ENCODE measurements around the gene RECQL5. TPM values are rescaled to one million over a fixed set of nuclear protein-coding genes. Genes with fewer than 3 reads are reported as not detected.

Gene RECQL5
- total RNA-seq, 4 donors from 2014 or later = 25.1 to 129 (median 80.3) TPM

DNA sequence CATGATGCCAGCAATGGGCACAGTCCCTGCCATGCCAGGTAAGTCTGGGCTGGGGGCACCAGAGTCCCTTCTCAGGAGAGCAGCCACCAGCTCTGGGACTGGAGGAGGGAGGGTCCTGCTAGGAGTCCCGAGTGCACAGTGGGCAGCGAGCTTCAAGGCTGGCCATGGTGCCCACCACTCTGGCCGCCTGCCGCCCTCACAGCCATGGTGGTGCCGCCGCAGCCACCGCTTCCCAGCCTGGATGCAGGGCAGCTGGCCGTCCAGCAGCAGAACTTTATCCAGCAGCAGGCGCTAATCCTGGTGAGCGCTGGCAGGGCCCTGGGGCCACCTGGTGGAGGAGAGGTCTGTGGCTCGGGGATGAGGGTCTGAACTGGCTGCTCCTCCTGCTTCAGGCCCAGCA, 51.7 kb downstream of the RECQL5 start:
- H3K36me3 ChIP-seq = peaks cover 0 to 9% (median 0%) of the 10 kb centered on the region in 4 donors
- TF ChIP-seq POLR2A (IDR thresholded peaks at IDR 0.05) (no peak), EP300 (IDR thresholded peaks at IDR 0.05; ENCODE audit: low read depth) (no peak), POLR2AphosphoS5 (IDR thresholded peaks at IDR 0.05) (no peak)
- TF ChIP-seq, protein P1, sequence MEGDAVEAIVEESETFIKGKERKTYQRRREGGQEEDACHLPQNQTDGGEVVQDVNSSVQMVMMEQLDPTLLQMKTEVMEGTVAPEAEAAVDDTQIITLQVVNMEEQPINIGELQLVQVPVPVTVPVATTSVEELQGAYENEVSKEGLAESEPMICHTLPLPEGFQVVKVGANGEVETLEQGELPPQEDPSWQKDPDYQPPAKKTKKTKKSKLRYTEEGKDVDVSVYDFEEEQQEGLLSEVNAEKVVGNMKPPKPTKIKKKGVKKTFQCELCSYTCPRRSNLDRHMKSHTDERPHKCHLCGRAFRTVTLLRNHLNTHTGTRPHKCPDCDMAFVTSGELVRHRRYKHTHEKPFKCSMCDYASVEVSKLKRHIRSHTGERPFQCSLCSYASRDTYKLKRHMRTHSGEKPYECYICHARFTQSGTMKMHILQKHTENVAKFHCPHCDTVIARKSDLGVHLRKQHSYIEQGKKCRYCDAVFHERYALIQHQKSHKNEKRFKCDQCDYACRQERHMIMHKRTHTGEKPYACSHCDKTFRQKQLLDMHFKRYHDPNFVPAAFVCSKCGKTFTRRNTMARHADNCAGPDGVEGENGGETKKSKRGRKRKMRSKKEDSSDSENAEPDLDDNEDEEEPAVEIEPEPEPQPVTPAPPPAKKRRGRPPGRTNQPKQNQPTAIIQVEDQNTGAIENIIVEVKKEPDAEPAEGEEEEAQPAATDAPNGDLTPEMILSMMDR (IDR thresholded peaks at IDR 0.05) = no peak
- H3K4me3 ChIP-seq = no peak overlapping the region
- no peaks in the 10 kb centered on the region for H3K9me3 ChIP-seq
- no peak for DNase-seq
- H3K27me3 ChIP-seq = no peaks in the 10 kb centered on the region
- in situ Hi-C loops (cut with MboI; ENCODE audit: low pct_ligation_motif_present in 1 of 4, low pct_unique_long_range_greater_than_20kb in 1 of 4, low sequenced_read_pairs in 3 of 4) (no loop called here), intact Hi-C loops (cut with DNase I; ENCODE audit: low total_unique reads) (loop anchor here (10.0 kb wide), 1 partner anchor 680 kb away; no protein-coding TSS in a partner anchor)
- no peak overlapping the region for H3K27ac ChIP-seq
- 89% methylated on average over 10 of the region's 11 CpGs; no CpG with 5 or more reads in 1 of the 2 donors for WGBS, 2 donors (ENCODE audit: low coverage in 1 of 2)
- peaks cover 6 to 55% (median 39%) of the 10 kb centered on the region in 4 donors for H3K4me1 ChIP-seq

DNA sequence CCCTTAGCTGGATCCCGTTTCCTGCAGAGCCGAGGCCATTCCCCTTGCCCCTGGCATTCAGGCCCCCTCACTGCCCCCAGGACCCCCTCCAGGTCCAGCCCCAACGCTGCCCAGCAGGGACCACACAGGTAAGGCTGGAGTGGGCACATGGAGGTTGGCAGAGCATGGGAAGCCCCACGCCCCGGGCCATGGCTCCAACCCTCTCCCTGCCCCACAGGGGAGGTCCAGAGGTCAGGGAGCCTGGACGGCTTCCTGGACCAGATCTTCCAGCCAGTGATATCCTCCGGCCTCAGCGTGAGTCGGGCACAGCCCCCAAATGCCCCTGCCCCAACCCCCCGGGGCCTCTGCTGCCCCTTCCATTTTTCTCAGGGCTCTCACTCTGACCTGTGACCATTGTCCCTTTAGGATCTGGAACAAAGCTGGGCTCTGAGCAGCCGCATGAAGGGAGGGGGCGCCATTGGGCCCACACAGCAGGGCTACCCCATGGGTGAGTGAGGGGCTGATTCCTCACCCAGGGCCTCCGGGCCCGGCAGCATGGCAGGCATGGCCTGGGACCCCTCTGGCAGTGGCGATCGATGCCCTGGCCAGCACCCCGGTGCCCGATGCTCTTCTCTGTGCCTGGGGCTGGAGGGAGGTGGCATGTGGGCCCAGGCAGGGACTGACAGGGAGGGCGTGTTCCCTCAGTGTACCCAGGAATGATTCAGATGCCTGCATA, 52.2 kb downstream of the RECQL5 start:
- TF ChIP-seq EP300 (IDR thresholded peaks at IDR 0.05; ENCODE audit: low read depth) (no peak), POLR2A (IDR thresholded peaks at IDR 0.05) (no peak), POLR2AphosphoS5 (IDR thresholded peaks at IDR 0.05) (no peak)
- TF ChIP-seq, protein P1 (IDR thresholded peaks at IDR 0.05) = no peak
- intact Hi-C loops (cut with DNase I; ENCODE audit: low total_unique reads) = loop anchor here (10.0 kb wide), 1 partner anchor 680 kb away; no protein-coding TSS in a partner anchor
- WGBS, 2 donors (ENCODE audit: low coverage in 1 of 2) = 97% methylated on average over 12 of the region's 19 CpGs; no CpG with 5 or more reads in 1 of the 2 donors
- in situ Hi-C loops (cut with MboI; ENCODE audit: low pct_ligation_motif_present in 1 of 4, low pct_unique_long_range_greater_than_20kb in 1 of 4, low sequenced_read_pairs in 3 of 4) = no loop called here
- peaks cover 0 to 9% (median 0%) of the 10 kb centered on the region in 4 donors for H3K36me3 ChIP-seq
- no peaks in the 10 kb centered on the region for H3K9me3 ChIP-seq
- no peak overlapping the region for H3K4me3 ChIP-seq
- H3K27me3 ChIP-seq = no peaks in the 10 kb centered on the region
- H3K27ac ChIP-seq = peak overlapping the region in 1 of 4 donors; percentile 8
- peaks cover 10 to 61% (median 43%) of the 10 kb centered on the region in 4 donors for H3K4me1 ChIP-seq
- DNase-seq = no peak

DNA sequence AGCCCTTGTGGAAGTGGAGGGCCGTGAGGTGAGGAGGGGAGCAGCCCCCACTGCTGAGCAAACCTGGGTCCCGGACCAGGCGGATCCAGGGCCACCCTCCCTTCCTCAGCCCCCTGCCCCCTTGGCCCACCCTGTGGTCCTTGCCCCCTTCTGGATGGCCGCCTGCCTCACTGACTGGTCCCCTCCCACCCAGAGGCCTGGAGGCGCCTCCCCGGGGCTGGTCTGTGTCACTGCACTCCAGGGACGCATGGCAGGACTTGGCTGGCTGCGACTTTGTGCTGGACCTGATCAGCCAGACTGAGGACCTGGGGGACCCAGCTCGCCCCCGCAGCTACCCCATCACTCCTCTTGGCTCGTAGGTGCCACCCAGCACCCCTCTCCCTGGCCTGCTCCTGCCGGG, 52.9 kb downstream of the RECQL5 start:
- Histone ChIP-seq H3K4me1 (peaks cover 10 to 64% (median 46%) of the 10 kb centered on the region in 4 donors), H3K9me3 (no peaks in the 10 kb centered on the region), H3K27ac (no peak overlapping the region), H3K36me3 (peaks cover 0 to 9% (median 0%) of the 10 kb centered on the region in 4 donors), H3K4me3 (no peak overlapping the region), H3K27me3 (no peaks in the 10 kb centered on the region)
- in situ Hi-C loops (cut with MboI; ENCODE audit: low pct_ligation_motif_present in 1 of 4, low pct_unique_long_range_greater_than_20kb in 1 of 4, low sequenced_read_pairs in 3 of 4) (no loop called here), intact Hi-C loops (cut with DNase I; ENCODE audit: low total_unique reads) (loop anchor here (10.0 kb wide), 1 partner anchor 681 kb away; no protein-coding TSS in a partner anchor)
- WGBS, 2 donors (ENCODE audit: low coverage in 1 of 2) = 86% methylated on average over 12 of the region's 12 CpGs; no CpG with 5 or more reads in 1 of the 2 donors
- TF ChIP-seq, protein P1 (IDR thresholded peaks at IDR 0.05) = peak in 2 of 5 experiments; percentile 11 to 21
- TF ChIP-seq POLR2A (IDR thresholded peaks at IDR 0.05) = no peak
- no peak for DNase-seq

DNA sequence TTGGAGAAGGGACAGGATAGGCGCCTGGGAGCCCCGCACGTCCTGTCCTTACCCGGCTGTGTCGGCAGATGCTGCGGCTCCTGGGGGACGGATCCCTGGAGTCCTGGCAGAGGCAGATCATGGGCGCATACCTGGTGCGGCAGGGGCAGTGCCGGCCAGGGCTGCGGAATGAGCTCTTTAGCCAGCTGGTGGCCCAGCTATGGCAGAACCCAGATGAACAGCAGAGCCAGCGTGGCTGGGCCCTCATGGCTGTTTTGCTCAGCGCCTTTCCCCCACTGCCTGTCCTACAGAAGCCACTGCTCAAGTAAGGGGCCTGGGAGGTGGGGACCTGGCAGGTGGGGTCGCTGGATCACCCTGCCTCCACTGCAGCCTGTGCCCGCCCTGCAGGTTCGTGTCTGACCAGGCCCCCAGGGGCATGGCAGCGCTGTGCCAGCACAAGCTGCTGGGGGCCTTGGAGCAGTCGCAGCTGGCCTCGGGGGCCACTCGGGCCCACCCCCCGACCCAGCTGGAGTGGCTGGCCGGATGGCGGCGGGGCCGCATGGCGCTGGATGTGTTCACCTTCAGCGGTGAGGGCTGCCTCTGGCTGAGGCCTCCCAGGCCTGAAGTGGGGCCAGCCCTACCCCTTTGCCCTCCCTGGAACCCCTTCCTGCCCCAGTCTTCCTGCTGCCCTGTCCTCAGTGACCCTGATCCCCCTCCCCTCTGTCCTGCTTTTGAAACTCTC, 53.9 kb downstream of the RECQL5 start:
- intact Hi-C loops (cut with DNase I; ENCODE audit: low total_unique reads) (loop anchor here (10.0 kb wide), 1 partner anchor 682 kb away; no protein-coding TSS in a partner anchor), in situ Hi-C loops (cut with MboI; ENCODE audit: low pct_ligation_motif_present in 1 of 4, low pct_unique_long_range_greater_than_20kb in 1 of 4, low sequenced_read_pairs in 3 of 4) (no loop called here)
- Histone ChIP-seq H3K27me3 (no peaks in the 10 kb centered on the region), H3K9me3 (no peaks in the 10 kb centered on the region), H3K36me3 (peaks cover 0 to 9% (median 0%) of the 10 kb centered on the region in 4 donors), H3K27ac (peak overlapping the region; percentile 75 to 87 (median 83)), H3K4me3 (peak overlapping the region in 1 of 4 donors; percentile 37), H3K4me1 (peaks cover 10 to 64% (median 46%) of the 10 kb centered on the region in 4 donors)
- no peak for DNase-seq
- 83% methylated on average over 26 of the region's 27 CpGs; no CpG with 5 or more reads in 1 of the 2 donors for WGBS, 2 donors (ENCODE audit: low coverage in 1 of 2)
- TF ChIP-seq POLR2A (IDR thresholded peaks at IDR 0.05) = no peak
- TF ChIP-seq POLR2AphosphoS5 (IDR thresholded peaks at IDR 0.05) = no peak
- TF ChIP-seq EP300 (IDR thresholded peaks at IDR 0.05; ENCODE audit: low read depth) = no peak
- TF ChIP-seq, protein P1 (IDR thresholded peaks at IDR 0.05) = no peak
